Ectodermal cell (in vitro differentiated cells): ENCODE measurements around the gene CYFIP2.

Source experiments
- H3K27ac ChIP-seq: 2 replicates; pipeline ENCODE4 v1.7.0; 2013; ENCODE audit warnings: mild to moderate bottlenecking, low read depth, low read length; ENCODE audit not compliant: insufficient read depth, poor library complexity, severe bottlenecking
- H3K27me3 ChIP-seq: 2 replicates; pipeline ENCODE4 v1.7.0; 2013; ENCODE audit warnings: mild to moderate bottlenecking, low read length; ENCODE audit not compliant: insufficient read depth, control insufficient read depth, poor library complexity, severe bottlenecking
- H3K36me3 ChIP-seq: one replicate; pipeline ENCODE4 v1.7.0; 2013; ENCODE audit warnings: low read length; ENCODE audit not compliant: control insufficient read depth, insufficient read depth
- H3K4me1 ChIP-seq: one replicate; pipeline ENCODE4 v1.7.0; 2013; ENCODE audit warnings: low read length; ENCODE audit not compliant: control insufficient read depth, insufficient read depth
- H3K4me3 ChIP-seq: 2 replicates; pipeline ENCODE4 v1.7.0; 2013; ENCODE audit warnings: low read depth, low read length, control low read depth; ENCODE audit not compliant: insufficient read depth
- H3K9me3 ChIP-seq: 2 replicates; pipeline ENCODE4 v1.7.0; 2013; ENCODE audit warnings: mild to moderate bottlenecking, low read length, moderate library complexity; ENCODE audit not compliant: control insufficient read depth
- WGBS, 2 experiments: methylation state at CpG; one replicate each; pipeline ENCODE4 v1.1.7; 2013; ENCODE audit warnings: missing lambda C conversion rate in 2 of 2; 5-methylcytosine and 5-hydroxymethylcytosine counted together

CYFIP2 gene

GRCh38 chr5:157285310-157286035 lies 19.6 kb downstream of the CYFIP2 start:
- Histone ChIP-seq H3K36me3 (no peaks in the 10 kb centered on the region), H3K9me3 (no peaks in the 10 kb centered on the region), H3K27me3 (no peaks in the 10 kb centered on the region), H3K27ac (no peak overlapping the region), H3K4me3 (no peak overlapping the region), H3K4me1 (no peaks in the 10 kb centered on the region)
- 94 to 95% methylated on average over 10 of the region's 10 CpGs for WGBS, 2 experiments

GRCh38 chr5:157286761-157287211 lies 20.9 kb downstream of the CYFIP2 start:
- Histone ChIP-seq H3K9me3 (no peaks in the 10 kb centered on the region), H3K4me3 (no peak overlapping the region), H3K27ac (no peak overlapping the region), H3K27me3 (no peaks in the 10 kb centered on the region), H3K36me3 (no peaks in the 10 kb centered on the region), H3K4me1 (no peaks in the 10 kb centered on the region)
- WGBS, 2 experiments: 79 to 86% methylated on average over 7 of the region's 7 CpGs

- no peaks in the 10 kb centered on the region for H3K9me3 ChIP-seq
- no peaks in the 10 kb centered on the region for H3K27me3 ChIP-seq
- no peaks in the 10 kb centered on the region for H3K36me3 ChIP-seq
- H3K4me1 ChIP-seq: no peaks in the 10 kb centered on the region
- H3K4me3 ChIP-seq: no peak overlapping the region
- WGBS, 2 experiments: 95 to 97% methylated on average over 4 of the region's 4 CpGs
- no peak overlapping the region for H3K27ac ChIP-seq
Measured at GRCh38 chr5:157288405-157289163, 22.7 kb downstream of the CYFIP2 start.

GRCh38 chr5:157289164-157289819 lies 23.4 kb downstream of the CYFIP2 start:
- Histone ChIP-seq H3K27ac (no peak overlapping the region), H3K36me3 (no peaks in the 10 kb centered on the region), H3K27me3 (no peaks in the 10 kb centered on the region), H3K9me3 (no peaks in the 10 kb centered on the region), H3K4me3 (no peak overlapping the region), H3K4me1 (no peaks in the 10 kb centered on the region)
- WGBS, 2 experiments: 93 to 94% methylated on average over 8 to 9 of the region's 9 CpGs

- H3K4me3 ChIP-seq: no peak overlapping the region
- WGBS, 2 experiments: 92% methylated on average over 5 to 6 of the region's 6 CpGs
- H3K4me1 ChIP-seq: no peaks in the 10 kb centered on the region
- H3K9me3 ChIP-seq: no peaks in the 10 kb centered on the region
- H3K27ac ChIP-seq: no peak overlapping the region
- H3K36me3 ChIP-seq: no peaks in the 10 kb centered on the region
- H3K27me3 ChIP-seq: no peaks in the 10 kb centered on the region
Measured at GRCh38 chr5:157290156-157290980, 24.4 kb downstream of the CYFIP2 start.

GRCh38 chr5:157290981-157291711 lies 25.2 kb downstream of the CYFIP2 start:
- 94 to 97% methylated on average over 10 of the region's 10 CpGs for WGBS, 2 experiments
- H3K36me3 ChIP-seq: no peaks in the 10 kb centered on the region
- H3K9me3 ChIP-seq: no peaks in the 10 kb centered on the region
- H3K4me1 ChIP-seq: no peaks in the 10 kb centered on the region
- H3K27me3 ChIP-seq: no peaks in the 10 kb centered on the region
- H3K4me3 ChIP-seq: no peak overlapping the region
- H3K27ac ChIP-seq: no peak overlapping the region

GRCh38 chr5:157292599-157292998 lies 26.7 kb downstream of the CYFIP2 start:
- Histone ChIP-seq H3K27ac (no peak overlapping the region), H3K4me3 (no peak overlapping the region), H3K9me3 (no peaks in the 10 kb centered on the region), H3K4me1 (no peaks in the 10 kb centered on the region), H3K36me3 (no peaks in the 10 kb centered on the region), H3K27me3 (no peaks in the 10 kb centered on the region)
- 98 to 100% methylated on average over 1 to 3 of the region's 3 CpGs for WGBS, 2 experiments

GRCh38 chr5:157294407-157295091 lies 28.6 kb downstream of the CYFIP2 start:
- no peaks in the 10 kb centered on the region for H3K4me1 ChIP-seq
- no peak overlapping the region for H3K27ac ChIP-seq
- H3K36me3 ChIP-seq: no peaks in the 10 kb centered on the region
- no peaks in the 10 kb centered on the region for H3K9me3 ChIP-seq
- no peak overlapping the region for H3K4me3 ChIP-seq
- no peaks in the 10 kb centered on the region for H3K27me3 ChIP-seq
- WGBS, 2 experiments: 89 to 93% methylated on average over 5 to 7 of the region's 7 CpGs

GRCh38 chr5:157295247-157295646 lies 29.3 kb downstream of the CYFIP2 start:
- WGBS, 2 experiments: 94 to 95% methylated on average over 1 of the region's 1 CpG
- Histone ChIP-seq H3K27me3 (no peaks in the 10 kb centered on the region), H3K36me3 (no peaks in the 10 kb centered on the region)

More at GRCh38 chr5:157295247-157295646, 29.3 kb downstream of the CYFIP2 start:
- no peaks in the 10 kb centered on the region for H3K9me3 ChIP-seq
- no peaks in the 10 kb centered on the region for H3K4me1 ChIP-seq
- no peak overlapping the region for H3K27ac ChIP-seq
- H3K4me3 ChIP-seq: no peak overlapping the region
